ENCODE data around the gene RPS6KA2. TPM values are rescaled to one million over a fixed set of nuclear protein-coding genes. Genes with fewer than 3 reads are reported as not detected.

RPS6KA2 gene
- total RNA-seq, 3 donors from 2014 or later: 23.7 to 124 (median 56.4) TPM

- H3K27me3 ChIP-seq: no peaks in the 10 kb centered on the region
- H3K27ac ChIP-seq: peak overlapping the region; percentile 10 to 68
- peaks cover 0 to 3% of the 10 kb centered on the region in 2 donors for H3K4me1 ChIP-seq
- DNase-seq (ENCODE audit: low spot score in 2 of 2): no peak
- TF ChIP-seq POLR2A (IDR thresholded peaks at IDR 0.05) (no peak), POLR2AphosphoS5 (IDR thresholded peaks at IDR 0.05) (no peak), CTCF (IDR thresholded peaks at IDR 0.05) (no peak)
- no peaks in the 10 kb centered on the region for H3K36me3 ChIP-seq
- intact Hi-C loops (cut with DNase I; ENCODE audit: low total_unique reads): no loop called here
- no peaks in the 10 kb centered on the region for H3K9me3 ChIP-seq
- H3K4me3 ChIP-seq: no peak overlapping the region
Measured at GRCh38 chr6:166614589-166614988, 12.5 kb downstream of the RPS6KA2 start.

- no peaks in the 10 kb centered on the region for H3K9me3 ChIP-seq
- TF ChIP-seq CTCF (IDR thresholded peaks at IDR 0.05) (no peak), POLR2AphosphoS5 (IDR thresholded peaks at IDR 0.05) (no peak), POLR2A (IDR thresholded peaks at IDR 0.05) (no peak)
- DNase-seq (ENCODE audit: low spot score in 2 of 2): no peak
- no peaks in the 10 kb centered on the region for H3K36me3 ChIP-seq
- intact Hi-C loops (cut with DNase I; ENCODE audit: low total_unique reads): no loop called here
- H3K27me3 ChIP-seq: no peaks in the 10 kb centered on the region
- peak overlapping the region; percentile 10 to 68 for H3K27ac ChIP-seq
- no peak overlapping the region for H3K4me3 ChIP-seq
- H3K4me1 ChIP-seq: peaks cover 0 to 3% of the 10 kb centered on the region in 2 donors
Measured at GRCh38 chr6:166614171-166614583, 12.9 kb downstream of the RPS6KA2 start.

GRCh38 chr6:166613027-166613426 lies 14.0 kb downstream of the RPS6KA2 start:
- DNase-seq (ENCODE audit: low spot score in 2 of 2): no peak
- Histone ChIP-seq H3K4me3 (no peak overlapping the region), H3K27ac (peak overlapping the region in 1 of 2 donors; percentile 68), H3K36me3 (no peaks in the 10 kb centered on the region), H3K9me3 (no peaks in the 10 kb centered on the region), H3K27me3 (no peaks in the 10 kb centered on the region), H3K4me1 (peaks cover 0 to 3% of the 10 kb centered on the region in 2 donors)
- TF ChIP-seq POLR2A (IDR thresholded peaks at IDR 0.05): no peak
- TF ChIP-seq CTCF (IDR thresholded peaks at IDR 0.05): no peak
- no peak for TF ChIP-seq POLR2AphosphoS5 (IDR thresholded peaks at IDR 0.05)
- intact Hi-C loops (cut with DNase I; ENCODE audit: low total_unique reads): no loop called here

DNA sequence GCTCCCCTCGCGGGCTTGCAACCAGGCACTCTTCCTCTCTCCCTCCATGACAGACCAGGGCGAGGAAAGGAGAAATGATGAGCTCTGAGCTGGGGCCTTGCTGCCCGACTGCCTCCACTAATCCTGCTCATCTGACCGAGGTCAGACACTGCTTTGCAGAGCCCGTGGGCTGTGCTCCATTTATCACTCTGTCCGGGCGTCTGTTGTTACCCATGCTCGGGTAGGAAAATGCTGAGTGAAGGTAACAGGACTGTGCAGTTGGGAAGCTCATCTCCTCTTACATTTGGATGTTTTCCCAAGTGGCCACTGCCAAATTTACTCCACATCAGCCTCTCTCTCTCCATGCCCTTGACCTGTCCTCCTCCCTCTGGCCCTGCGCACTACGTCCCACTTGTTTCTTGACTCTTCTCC lies 14.6 kb downstream of the RPS6KA2 start:
- H3K27me3 ChIP-seq: no peaks in the 10 kb centered on the region
- no peak overlapping the region for H3K27ac ChIP-seq
- H3K36me3 ChIP-seq: no peaks in the 10 kb centered on the region

DNA sequence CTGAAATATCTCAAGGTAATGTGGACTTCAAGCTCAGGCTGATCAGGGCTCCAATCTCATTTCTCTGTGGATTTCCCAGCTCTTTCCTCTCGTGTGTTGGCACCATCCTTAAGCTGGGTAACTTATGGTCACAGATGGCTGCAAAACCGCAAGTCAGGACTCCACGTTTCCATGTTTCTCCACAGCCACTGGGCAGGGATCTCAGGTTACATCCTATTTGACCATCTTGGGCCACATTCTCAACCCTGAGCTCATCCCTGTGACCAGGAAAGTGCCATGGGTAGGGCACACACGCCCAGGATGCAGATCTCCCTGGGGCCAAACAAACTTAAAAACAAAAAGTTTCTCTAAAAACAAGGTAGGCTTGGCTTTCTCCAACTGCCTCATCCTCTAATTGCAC lies 15.4 kb downstream of the RPS6KA2 start:
- peaks cover 0 to 3% of the 10 kb centered on the region in 2 donors for H3K4me1 ChIP-seq
- intact Hi-C loops (cut with DNase I; ENCODE audit: low total_unique reads): no loop called here
- H3K9me3 ChIP-seq: no peaks in the 10 kb centered on the region
- H3K27me3 ChIP-seq: no peaks in the 10 kb centered on the region
- no peak overlapping the region for H3K4me3 ChIP-seq
- no peak for TF ChIP-seq POLR2AphosphoS5 (IDR thresholded peaks at IDR 0.05)
- no peak for TF ChIP-seq POLR2A (IDR thresholded peaks at IDR 0.05)
- no peak for TF ChIP-seq CTCF (IDR thresholded peaks at IDR 0.05)
- no peak for DNase-seq (ENCODE audit: low spot score in 2 of 2)
- no peak overlapping the region for H3K27ac ChIP-seq
- no peaks in the 10 kb centered on the region for H3K36me3 ChIP-seq

More for the DNA sequence above, 14.6 kb downstream of the RPS6KA2 start:
- DNase-seq (ENCODE audit: low spot score in 2 of 2): no peak
- intact Hi-C loops (cut with DNase I; ENCODE audit: low total_unique reads): no loop called here
- Histone ChIP-seq H3K4me1 (peaks cover 0 to 3% of the 10 kb centered on the region in 2 donors), H3K9me3 (no peaks in the 10 kb centered on the region), H3K4me3 (no peak overlapping the region)
- TF ChIP-seq CTCF (IDR thresholded peaks at IDR 0.05): no peak
- TF ChIP-seq POLR2AphosphoS5 (IDR thresholded peaks at IDR 0.05): no peak
- TF ChIP-seq POLR2A (IDR thresholded peaks at IDR 0.05): no peak

Measured in breast epithelium (tissue), 4 donors.